ENCODE measurements around the gene USF2. TPM values are rescaled to one million over a fixed set of nuclear protein-coding genes. Genes with fewer than 3 reads are reported as not detected.

The USF2 gene
- total RNA-seq, 1 experiment from 2014 or later, result 81.6 TPM

DNA sequence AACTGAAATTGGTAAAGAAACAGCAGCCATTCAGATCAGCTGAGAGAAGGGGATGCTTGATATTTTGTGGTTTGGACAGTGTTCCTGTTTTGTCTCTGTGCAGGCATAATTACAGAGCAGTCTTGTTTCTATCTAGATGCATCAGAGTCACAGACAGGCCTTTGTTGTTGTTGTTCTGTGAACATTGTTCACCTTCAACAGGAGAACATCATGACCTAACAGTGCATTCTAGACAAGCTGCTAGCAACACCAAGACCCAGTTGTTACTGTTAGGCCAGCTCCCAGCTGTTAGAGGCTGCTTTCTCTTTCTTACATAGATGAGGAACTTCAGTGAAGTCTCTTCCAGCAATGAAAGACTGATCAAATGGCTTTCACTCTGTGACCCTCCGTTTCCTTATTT lies 28.4 kb upstream of the USF2 start:
- H3K27me3 Mint-ChIP-seq (ENCODE audit: insufficient read depth, unreplicated experiment), result peaks cover 33% of the 10 kb centered on the region

DNA sequence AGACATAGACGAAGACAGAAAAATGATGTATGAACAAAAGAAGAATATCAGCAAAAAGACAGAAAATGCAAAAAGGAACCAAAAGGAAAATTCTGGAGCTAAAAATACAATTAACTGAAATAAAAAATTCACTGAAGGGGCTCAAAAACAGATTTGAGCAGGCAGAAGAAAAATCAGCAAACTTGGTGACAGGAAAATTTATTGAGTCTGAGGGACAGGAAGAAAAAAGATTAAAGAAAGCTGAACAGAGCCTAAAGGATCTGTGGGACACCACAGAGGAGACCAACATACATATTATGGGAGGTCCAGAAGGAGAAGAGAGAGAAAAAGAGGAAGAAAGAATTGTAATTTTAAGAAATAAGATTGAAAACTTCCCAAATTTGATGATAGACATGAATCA lies 27.3 kb upstream of the USF2 start:
- TF ChIP-seq, protein P1, sequence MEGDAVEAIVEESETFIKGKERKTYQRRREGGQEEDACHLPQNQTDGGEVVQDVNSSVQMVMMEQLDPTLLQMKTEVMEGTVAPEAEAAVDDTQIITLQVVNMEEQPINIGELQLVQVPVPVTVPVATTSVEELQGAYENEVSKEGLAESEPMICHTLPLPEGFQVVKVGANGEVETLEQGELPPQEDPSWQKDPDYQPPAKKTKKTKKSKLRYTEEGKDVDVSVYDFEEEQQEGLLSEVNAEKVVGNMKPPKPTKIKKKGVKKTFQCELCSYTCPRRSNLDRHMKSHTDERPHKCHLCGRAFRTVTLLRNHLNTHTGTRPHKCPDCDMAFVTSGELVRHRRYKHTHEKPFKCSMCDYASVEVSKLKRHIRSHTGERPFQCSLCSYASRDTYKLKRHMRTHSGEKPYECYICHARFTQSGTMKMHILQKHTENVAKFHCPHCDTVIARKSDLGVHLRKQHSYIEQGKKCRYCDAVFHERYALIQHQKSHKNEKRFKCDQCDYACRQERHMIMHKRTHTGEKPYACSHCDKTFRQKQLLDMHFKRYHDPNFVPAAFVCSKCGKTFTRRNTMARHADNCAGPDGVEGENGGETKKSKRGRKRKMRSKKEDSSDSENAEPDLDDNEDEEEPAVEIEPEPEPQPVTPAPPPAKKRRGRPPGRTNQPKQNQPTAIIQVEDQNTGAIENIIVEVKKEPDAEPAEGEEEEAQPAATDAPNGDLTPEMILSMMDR (IDR thresholded peaks at IDR 0.05; ENCODE audit: unreplicated experiment), result no peak
- intact Hi-C loops (cut with micrococcal nuclease), result loop anchor here (10.0 kb wide), 1 partner anchor 177 kb away; no protein-coding TSS in a partner anchor
- BruUV-seq (replicated peaks), result no TSS peak
- H3K27ac Mint-ChIP-seq (ENCODE audit: low read depth, unreplicated experiment), result no peak overlapping the region
- peaks cover 13% of the 10 kb centered on the region for H3K9me3 Mint-ChIP-seq (ENCODE audit: unreplicated experiment)
- no peaks in the 10 kb centered on the region for H3K4me1 Mint-ChIP-seq (ENCODE audit: insufficient read depth, unreplicated experiment)
- H3K27me3 Mint-ChIP-seq (ENCODE audit: insufficient read depth, unreplicated experiment), result peaks cover 33% of the 10 kb centered on the region
- POLR2A ChIA-PET, result interaction anchor here (0.9 kb wide), 1 partner anchor 268 kb away, joined by 3 read pairs; no protein-coding TSS in a partner anchor
- CTCF ChIA-PET, result interaction anchor here (0.7 to 1.6 kb wide), 3 partner anchors 23 to 107 kb away, joined by 3 to 5 read pairs (median 3); partner anchors contain the start of gene LGI4
- DNase-seq (ENCODE audit: unreplicated experiment), result no peak
- H3K36me3 Mint-ChIP-seq (ENCODE audit: insufficient read depth, unreplicated experiment), result no peaks in the 10 kb centered on the region
- H3K4me3 Mint-ChIP-seq (ENCODE audit: unreplicated experiment), result no peak overlapping the region

More for the DNA sequence above, 28.4 kb upstream of the USF2 start:
- no peak overlapping the region for H3K27ac Mint-ChIP-seq (ENCODE audit: low read depth, unreplicated experiment)
- H3K9me3 Mint-ChIP-seq (ENCODE audit: unreplicated experiment), result peaks cover 13% of the 10 kb centered on the region
- ChIA-PET CTCF (interaction anchor here (0.6 to 1.2 kb wide), 3 partner anchors 92 to 106 kb away, joined by 3 to 5 read pairs (median 3); partner anchors contain the start of gene LGI4), POLR2A (no interaction called here)
- DNase-seq (ENCODE audit: unreplicated experiment), result no peak
- BruUV-seq (replicated peaks), result no TSS peak
- intact Hi-C loops (cut with micrococcal nuclease), result loop anchor here (10.0 kb wide), 1 partner anchor 176 kb away; no protein-coding TSS in a partner anchor
- TF ChIP-seq, protein P1 (IDR thresholded peaks at IDR 0.05; ENCODE audit: unreplicated experiment), result no peak
- H3K4me3 Mint-ChIP-seq (ENCODE audit: unreplicated experiment), result no peak overlapping the region
- H3K4me1 Mint-ChIP-seq (ENCODE audit: insufficient read depth, unreplicated experiment), result no peaks in the 10 kb centered on the region
- no peaks in the 10 kb centered on the region for H3K36me3 Mint-ChIP-seq (ENCODE audit: insufficient read depth, unreplicated experiment)

DNA sequence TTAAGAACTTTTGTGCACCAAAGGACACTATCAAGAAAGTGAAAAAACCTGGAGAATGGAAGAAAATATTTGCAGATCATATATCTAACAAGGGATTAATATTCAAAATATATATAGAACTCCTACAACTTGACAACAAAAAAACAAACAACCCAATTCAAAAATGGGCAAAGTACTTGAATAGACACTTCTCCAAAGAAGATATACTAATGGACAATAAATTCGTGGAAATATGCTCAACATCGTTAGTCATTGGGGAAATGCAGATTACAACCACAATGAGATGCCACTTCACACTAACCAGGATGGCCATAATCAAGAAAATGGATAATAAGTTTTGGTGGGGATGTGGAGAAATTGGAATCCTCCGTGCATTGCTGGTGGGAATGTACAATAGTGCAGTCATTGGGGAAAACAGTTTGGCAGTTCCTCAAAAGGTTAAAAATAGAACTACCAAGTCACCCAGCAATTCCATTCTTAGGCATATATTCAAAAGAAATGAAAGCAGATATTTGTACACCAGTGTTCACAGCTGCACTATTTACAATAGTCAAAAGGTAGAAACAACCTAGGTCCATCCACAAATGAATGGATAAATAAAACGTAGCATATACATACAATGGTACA lies 22.2 kb upstream of the USF2 start:
- TF ChIP-seq, protein P1 (IDR thresholded peaks at IDR 0.05; ENCODE audit: unreplicated experiment), result no peak
- POLR2A ChIA-PET, result no interaction called here
- Mint-ChIP-seq H3K4me1 (ENCODE audit: insufficient read depth, unreplicated experiment) (peaks cover 16% of the 10 kb centered on the region), H3K9me3 (ENCODE audit: unreplicated experiment) (peaks cover 9% of the 10 kb centered on the region), H3K4me3 (ENCODE audit: unreplicated experiment) (peak overlapping the region; percentile 92), H3K27me3 (ENCODE audit: insufficient read depth, unreplicated experiment) (peaks cover 6% of the 10 kb centered on the region), H3K27ac (ENCODE audit: low read depth, unreplicated experiment) (no peak overlapping the region), H3K36me3 (ENCODE audit: insufficient read depth, unreplicated experiment) (peaks cover 13% of the 10 kb centered on the region)
- BruUV-seq (replicated peaks), result no TSS peak
- intact Hi-C loops (cut with micrococcal nuclease), result loop anchor here (10.0 kb wide), 1 partner anchor 182 kb away; no protein-coding TSS in a partner anchor
- CTCF ChIA-PET, result no interaction called here
- no peak for DNase-seq (ENCODE audit: unreplicated experiment)

DNA sequence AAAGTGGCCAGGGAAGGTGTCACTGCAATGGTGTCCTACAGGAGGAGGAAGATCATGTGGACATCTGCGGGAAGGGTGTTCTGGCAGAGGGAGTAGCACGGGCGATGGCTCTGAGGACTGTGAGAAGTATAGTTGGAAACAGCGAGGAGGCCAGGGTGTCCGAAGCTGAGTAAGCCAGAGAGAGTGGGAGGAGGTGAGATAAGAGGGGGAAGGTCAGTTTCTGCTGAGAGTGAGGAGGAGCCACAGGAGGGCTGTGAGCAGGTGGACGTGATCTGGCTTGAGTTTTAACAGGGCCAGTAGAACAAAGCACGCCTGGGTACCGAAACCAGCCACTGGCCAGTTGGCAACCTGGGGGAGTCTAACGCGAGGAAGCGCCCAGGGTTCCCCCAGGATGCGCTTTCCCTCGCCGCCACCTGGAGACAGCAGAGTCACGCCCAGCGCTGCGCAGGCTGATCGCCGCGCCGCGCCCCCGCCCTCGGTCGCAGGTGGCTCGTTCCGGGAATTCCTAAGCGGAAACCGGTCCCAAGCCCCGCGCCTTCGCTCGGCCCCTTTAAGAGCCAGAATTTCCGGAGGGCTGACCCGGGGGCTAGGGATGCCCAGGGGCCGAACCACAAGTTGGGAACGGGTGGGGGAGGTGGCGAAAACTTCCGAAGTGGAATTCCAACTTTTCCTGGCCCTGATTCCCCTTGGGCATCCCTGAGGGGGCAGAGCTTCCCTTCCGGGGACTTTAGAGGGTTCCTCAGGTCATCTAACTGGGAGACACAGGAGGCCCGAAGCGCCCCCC lies 21.0 kb upstream of the USF2 start:
- CTCF ChIA-PET, result interaction anchor here (0.5 to 0.6 kb wide), 2 partner anchors 113 to 390 kb away, joined by 3 read pairs; partner anchors contain the start of gene LGI4
- BruUV-seq (replicated peaks), result TSS peak; percentile 62
- TF ChIP-seq, protein P1 (IDR thresholded peaks at IDR 0.05; ENCODE audit: unreplicated experiment), result peak; percentile 51
- H3K36me3 Mint-ChIP-seq (ENCODE audit: insufficient read depth, unreplicated experiment), result peaks cover 25% of the 10 kb centered on the region
- peak overlapping the region; percentile 99 for H3K27ac Mint-ChIP-seq (ENCODE audit: low read depth, unreplicated experiment)
- DNase-seq (ENCODE audit: unreplicated experiment), result peak; percentile 90
- POLR2A ChIA-PET, result interaction anchor here (0.6 to 1.7 kb wide), 6 partner anchors 8 to 365 kb away, joined by 3 to 4 read pairs (median 3); no protein-coding TSS in a partner anchor
- intact Hi-C loops (cut with micrococcal nuclease), result loop anchor here (1.0 to 10.0 kb wide), 2 partner anchors 93 to 183 kb away; partner anchors contain the start of gene FXYD5
- peaks cover 16% of the 10 kb centered on the region for H3K4me1 Mint-ChIP-seq (ENCODE audit: insufficient read depth, unreplicated experiment)
- no peaks in the 10 kb centered on the region for H3K27me3 Mint-ChIP-seq (ENCODE audit: insufficient read depth, unreplicated experiment)
- peak overlapping the region; percentile 92 for H3K4me3 Mint-ChIP-seq (ENCODE audit: unreplicated experiment)
- H3K9me3 Mint-ChIP-seq (ENCODE audit: unreplicated experiment), result peaks cover 8% of the 10 kb centered on the region
